SU-DHL-6 (cell line): Measurements from ENCODE around the gene KAZN.

ENCODE experiments used
- CTCF ChIP-seq: fragments of 200-600 bp; sonication (generic); IDR thresholded peaks from one replicate; pipeline ENCODE4 v1.5.1; 2017; ENCODE audit warnings: antibody characterized with exemption, mild to moderate bottlenecking, low read length, moderate library complexity; ENCODE audit not compliant: insufficient read depth, poor library complexity, severe bottlenecking
- EZH2phosphoT487 ChIP-seq: fragments of 200-600 bp; sonication (generic), shearing (Covaris generic); conservative IDR thresholded peaks from 2 replicates; pipeline ENCODE4 v1.6.1; 2018; ENCODE audit warnings: mild to moderate bottlenecking, antibody characterized with exemption, low read length, moderate library complexity, mixed read lengths

GRCh38 chr1:14746393-14746792 is 147.9 kb downstream of the KAZN start:
- TF ChIP-seq CTCF = no peak
- no peak for TF ChIP-seq EZH2phosphoT487
